Brain microvascular endothelial cell (primary cell): ENCODE data around the gene KLK2.

ENCODE experiments used
- DNase-seq: peaks from one replicate; pipeline ENCODE4 v3.0.0-alpha.2; 2020
- H3K27ac ChIP-seq: fragments of 250-450 bp; sonication (Bioruptor Pico); 2 replicates; pipeline ENCODE4 v1.5.1; 2020; ENCODE audit warnings: mild to moderate bottlenecking, moderate library complexity
- H3K27me3 ChIP-seq: fragments of 250-450 bp; sonication (Bioruptor Pico); replicated peaks from 2 replicates; pipeline ENCODE4 v1.5.1; 2020; ENCODE audit warnings: mild to moderate bottlenecking
- H3K36me3 ChIP-seq: fragments of 250-450 bp; sonication (Bioruptor Pico); replicated peaks from 2 replicates; pipeline ENCODE4 v1.5.1; 2020; ENCODE audit warnings: mild to moderate bottlenecking
- H3K4me3 ChIP-seq: 2 replicates; pipeline ENCODE4 v1.5.1; 2011; ENCODE audit warnings: low read depth, mild to moderate bottlenecking, control low read depth, low read length, moderate library complexity
- in situ Hi-C: cut with HindIII; loops from 2 replicates; pipeline ENCODE4 v1.10.0; 2017; ENCODE audit warnings: low sequenced_read_pairs, low pct_ligation_motif_present
- TF ChIP-seq, protein P1 (sequence below): IDR thresholded peaks from 2 replicates; pipeline ENCODE4 v1.5.1; 2011; ENCODE audit warnings: low read depth, mild to moderate bottlenecking, moderate library complexity, low read length, control low read depth, inconsistent platforms; ENCODE audit errors: missing control alignments

Gene KLK2

DNA sequence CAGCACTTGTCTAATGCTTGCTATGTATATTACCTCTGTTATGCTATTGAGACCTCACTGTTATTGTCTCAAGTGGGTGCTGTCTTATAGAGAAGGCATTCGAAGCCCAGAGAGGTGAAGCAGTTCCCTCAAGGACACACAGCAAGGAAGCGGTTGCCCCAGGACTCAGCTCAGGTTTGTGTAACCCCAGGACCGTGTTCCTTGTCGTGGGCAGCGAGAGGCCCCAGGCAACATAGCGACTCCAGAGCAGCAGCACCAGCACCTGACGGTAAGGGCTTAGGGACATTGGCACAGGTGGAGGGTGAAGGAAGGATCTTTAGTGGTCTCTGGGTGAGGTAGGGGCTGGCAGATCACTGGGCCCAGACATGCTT lies 42.2 kb upstream of the KLK2 start:
- Histone ChIP-seq H3K36me3 (no peaks in the 10 kb centered on the region), H3K27me3 (no peaks in the 10 kb centered on the region), H3K4me3 (no peak overlapping the region), H3K27ac (no peak overlapping the region)
- DNase-seq, result no peak
- in situ Hi-C loops, result no loop called here
- TF ChIP-seq, protein P1, sequence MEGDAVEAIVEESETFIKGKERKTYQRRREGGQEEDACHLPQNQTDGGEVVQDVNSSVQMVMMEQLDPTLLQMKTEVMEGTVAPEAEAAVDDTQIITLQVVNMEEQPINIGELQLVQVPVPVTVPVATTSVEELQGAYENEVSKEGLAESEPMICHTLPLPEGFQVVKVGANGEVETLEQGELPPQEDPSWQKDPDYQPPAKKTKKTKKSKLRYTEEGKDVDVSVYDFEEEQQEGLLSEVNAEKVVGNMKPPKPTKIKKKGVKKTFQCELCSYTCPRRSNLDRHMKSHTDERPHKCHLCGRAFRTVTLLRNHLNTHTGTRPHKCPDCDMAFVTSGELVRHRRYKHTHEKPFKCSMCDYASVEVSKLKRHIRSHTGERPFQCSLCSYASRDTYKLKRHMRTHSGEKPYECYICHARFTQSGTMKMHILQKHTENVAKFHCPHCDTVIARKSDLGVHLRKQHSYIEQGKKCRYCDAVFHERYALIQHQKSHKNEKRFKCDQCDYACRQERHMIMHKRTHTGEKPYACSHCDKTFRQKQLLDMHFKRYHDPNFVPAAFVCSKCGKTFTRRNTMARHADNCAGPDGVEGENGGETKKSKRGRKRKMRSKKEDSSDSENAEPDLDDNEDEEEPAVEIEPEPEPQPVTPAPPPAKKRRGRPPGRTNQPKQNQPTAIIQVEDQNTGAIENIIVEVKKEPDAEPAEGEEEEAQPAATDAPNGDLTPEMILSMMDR, result no peak

DNA sequence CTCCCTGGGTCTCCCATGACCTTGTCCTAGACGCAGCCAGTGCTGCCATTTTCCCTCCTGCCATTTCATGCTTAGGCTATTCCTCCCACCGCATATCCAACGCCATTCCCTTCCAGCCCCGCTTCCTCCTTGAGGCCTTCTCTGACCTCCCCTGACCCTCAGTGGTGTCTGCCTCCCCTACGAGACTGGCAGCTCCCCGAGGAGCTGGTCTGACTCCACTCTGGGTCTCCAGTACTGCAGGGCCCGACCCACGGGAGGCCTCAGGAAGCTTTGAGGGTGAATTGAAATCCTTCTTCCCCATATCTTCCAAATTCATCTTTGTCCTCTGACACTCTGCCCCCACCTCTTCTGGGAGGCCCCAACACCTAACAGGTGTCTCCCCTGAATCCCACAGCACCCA lies 40.6 kb upstream of the KLK2 start:
- TF ChIP-seq, protein P1, result no peak
- no peaks in the 10 kb centered on the region for H3K27me3 ChIP-seq
- H3K27ac ChIP-seq, result no peak overlapping the region
- no peak overlapping the region for H3K4me3 ChIP-seq
- no peaks in the 10 kb centered on the region for H3K36me3 ChIP-seq
- no peak for DNase-seq
- in situ Hi-C loops, result no loop called here

DNA sequence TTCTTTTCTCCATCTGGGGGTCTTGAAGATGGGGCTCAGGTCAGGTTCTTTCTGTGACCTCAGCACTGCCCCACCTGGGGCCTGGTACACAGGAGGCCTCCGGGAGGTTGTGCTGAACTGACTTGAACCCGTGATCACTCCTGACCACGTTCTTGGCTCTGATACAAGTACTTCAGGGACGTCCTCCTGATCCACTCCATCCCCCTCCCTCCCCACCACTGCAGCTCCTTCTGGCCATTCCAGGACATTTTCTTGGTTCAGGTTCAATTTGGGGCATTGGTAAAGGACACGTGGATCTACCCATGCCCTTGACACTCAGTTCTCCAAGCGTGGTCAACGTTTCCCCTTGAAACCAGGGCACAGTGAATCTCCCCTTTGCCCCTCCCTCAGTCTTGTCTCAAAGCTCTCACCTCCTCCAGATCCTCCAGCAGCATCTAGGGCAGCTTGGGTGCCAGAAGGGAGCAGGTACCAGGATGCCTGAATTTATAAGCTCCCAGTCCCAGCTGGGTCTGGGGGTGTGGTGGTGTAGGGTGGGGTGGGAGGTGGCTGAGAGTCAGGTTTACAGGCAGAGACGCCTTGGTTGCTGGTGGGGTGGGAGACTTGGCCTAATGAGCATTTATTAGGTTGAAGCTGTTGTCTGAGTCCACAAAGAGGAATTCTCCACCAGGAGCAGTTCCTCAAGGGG lies 40.0 kb upstream of the KLK2 start, which contains the start of gene KLK15:
Gene KLK15, minus strand, starts transcription at position 458 of the 685 bp plus-strand sequence. CDS start 2,082 bp downstream, outside the sequence.
- TF ChIP-seq, protein P1, result no peak
- no peak within 1 kb of the TSS for H3K27ac ChIP-seq
- no peak within 1 kb of the TSS for H3K4me3 ChIP-seq
- H3K27me3 ChIP-seq, result no peaks in the 10 kb centered on the region
- no peaks in the 10 kb centered on the region for H3K36me3 ChIP-seq
- in situ Hi-C loops, result no loop called here
- no peak for DNase-seq

DNA sequence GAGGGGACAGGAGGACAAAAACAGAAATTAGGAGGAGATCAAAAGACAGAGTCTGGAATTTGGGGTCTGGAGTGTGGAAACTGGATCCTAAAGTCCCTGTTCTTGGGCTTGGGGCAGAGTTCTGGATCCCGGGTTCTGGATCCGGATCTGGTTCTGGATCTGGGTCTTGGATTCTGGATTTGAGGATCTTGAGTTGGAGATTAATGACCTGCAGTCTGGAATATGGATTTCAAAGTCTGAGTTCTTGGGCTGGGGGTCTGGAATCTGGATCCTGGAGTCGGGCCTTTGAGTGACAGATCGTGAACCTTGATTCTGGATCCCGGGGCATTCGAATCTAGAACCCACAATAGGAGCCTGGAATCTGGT lies 39.5 kb upstream of the KLK2 start:
- TF ChIP-seq, protein P1, result no peak
- H3K4me3 ChIP-seq, result no peak overlapping the region
- no peak for DNase-seq
- H3K27me3 ChIP-seq, result no peaks in the 10 kb centered on the region
- H3K27ac ChIP-seq, result no peak overlapping the region
- in situ Hi-C loops, result no loop called here
- H3K36me3 ChIP-seq, result no peaks in the 10 kb centered on the region

DNA sequence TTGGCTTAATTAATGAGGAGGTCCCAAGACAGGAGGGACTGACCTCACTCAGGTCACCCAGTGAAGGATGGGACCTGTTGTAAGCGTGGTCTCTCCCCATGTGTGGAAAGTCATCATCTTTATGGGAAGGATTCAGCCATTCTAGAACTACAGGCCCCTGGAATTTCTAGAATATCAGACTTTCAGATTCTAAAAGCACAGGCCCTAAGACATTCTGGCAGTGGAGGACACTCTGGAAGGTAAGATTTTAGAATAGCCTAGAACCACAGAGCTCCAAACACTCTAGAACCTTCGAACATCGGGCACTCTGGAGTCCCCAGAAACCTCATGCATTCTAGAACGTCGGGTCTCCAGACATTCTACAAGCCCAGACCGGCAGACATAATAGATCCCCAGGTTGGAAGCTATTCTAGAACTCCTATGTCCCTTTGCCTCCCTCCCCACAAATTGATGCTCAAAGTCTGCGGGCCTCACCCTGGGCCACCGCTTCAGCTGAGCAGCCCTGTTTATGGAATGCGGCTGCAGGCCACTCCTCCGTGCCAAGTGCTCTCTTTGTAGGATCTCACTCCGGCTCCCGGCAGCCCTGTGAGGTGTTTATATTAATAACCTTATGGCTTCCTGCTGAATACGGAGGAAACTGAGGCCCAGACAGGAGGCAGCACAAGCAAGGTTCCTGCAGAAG lies 38.0 kb upstream of the KLK2 start:
- TF ChIP-seq, protein P1, result no peak
- no peaks in the 10 kb centered on the region for H3K27me3 ChIP-seq
- DNase-seq, result no peak
- H3K36me3 ChIP-seq, result no peaks in the 10 kb centered on the region
- H3K4me3 ChIP-seq, result peak overlapping the region; percentile 60
- in situ Hi-C loops, result no loop called here
- H3K27ac ChIP-seq, result no peak overlapping the region
